GM12874 (cell line): ENCODE results near the gene DARS1.

Experiments used
- CTCF ChIP-seq: IDR thresholded peaks from 2 replicates; pipeline ENCODE4 v1.5.1; 2011; ENCODE audit warnings: low read depth, mild to moderate bottlenecking, control low read depth, low read length, moderate library complexity; ENCODE audit not compliant: insufficient read depth

The DARS1 gene

GRCh38 chr2:136028001-136028400 lies 42.6 kb upstream of the DARS1 start:
- TF ChIP-seq CTCF: no peak

- TF ChIP-seq CTCF: no peak
Observed at GRCh38 chr2:136027112-136027511, 41.7 kb upstream of the DARS1 start.

- no peak for TF ChIP-seq CTCF
Observed at GRCh38 chr2:136025057-136025973, 39.9 kb upstream of the DARS1 start.

- no peak for TF ChIP-seq CTCF
Observed at GRCh38 chr2:136024616-136025015, 39.2 kb upstream of the DARS1 start.

GRCh38 chr2:136024185-136024584 lies 38.8 kb upstream of the DARS1 start:
- TF ChIP-seq CTCF: no peak

- no peak for TF ChIP-seq CTCF
Observed at GRCh38 chr2:136023416-136023815, 38.0 kb upstream of the DARS1 start.

GRCh38 chr2:136022396-136023146 lies 37.1 kb upstream of the DARS1 start:
- TF ChIP-seq CTCF: no peak
